OCI-M1 (cell line): ENCODE measurements around the gene UBASH3A.
A peak's percentile ranks its signal among the peaks of the same experiment; 100 is the strongest.

ENCODE experiments used
- DNase-seq: peaks from one replicate; lab custom pipeline; 2025; lab: John Stamatoyannopoulos, UW

The UBASH3A gene

DNA sequence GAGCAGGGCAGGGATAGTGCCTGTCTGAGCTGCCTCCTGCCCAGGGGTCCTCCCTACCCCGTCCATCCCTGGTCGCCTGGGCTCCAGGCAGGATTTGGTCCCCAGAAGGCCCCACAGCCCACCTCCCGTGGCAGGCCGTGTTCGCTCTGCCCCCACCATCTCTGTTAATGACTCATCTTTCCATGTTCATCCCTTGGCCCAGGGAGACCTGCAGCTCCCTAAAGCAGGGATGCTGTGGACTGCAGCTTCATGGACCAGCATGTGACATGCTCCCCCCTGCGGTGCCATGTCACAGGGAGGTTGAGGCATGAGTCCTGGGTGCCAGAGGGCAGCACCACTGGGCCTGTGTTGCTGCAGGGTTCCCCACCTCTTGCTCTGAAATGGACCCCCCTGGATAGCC lies 26.8 kb downstream of the UBASH3A start:
- no peak for DNase-seq

DNA sequence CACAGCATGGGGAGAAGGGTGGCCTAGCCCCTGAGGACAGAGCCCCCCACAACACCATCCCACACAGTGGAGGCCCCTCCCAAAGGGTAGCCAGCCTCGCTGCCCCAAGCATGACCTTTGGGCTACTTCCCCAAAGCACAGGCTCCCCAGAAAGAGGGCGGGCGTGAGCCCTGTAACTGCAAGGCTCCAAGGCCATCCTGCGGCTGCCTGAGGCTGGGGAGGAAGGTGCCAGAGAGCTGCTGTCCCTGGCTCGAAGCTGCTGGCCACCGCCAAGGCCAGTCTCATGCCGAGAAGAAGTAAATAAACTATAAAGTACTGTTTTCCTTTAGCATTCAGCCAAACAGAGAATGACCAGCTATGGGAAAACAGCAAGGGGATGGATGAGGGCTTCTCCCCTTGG lies 27.5 kb downstream of the UBASH3A start:
- no peak for DNase-seq

DNA sequence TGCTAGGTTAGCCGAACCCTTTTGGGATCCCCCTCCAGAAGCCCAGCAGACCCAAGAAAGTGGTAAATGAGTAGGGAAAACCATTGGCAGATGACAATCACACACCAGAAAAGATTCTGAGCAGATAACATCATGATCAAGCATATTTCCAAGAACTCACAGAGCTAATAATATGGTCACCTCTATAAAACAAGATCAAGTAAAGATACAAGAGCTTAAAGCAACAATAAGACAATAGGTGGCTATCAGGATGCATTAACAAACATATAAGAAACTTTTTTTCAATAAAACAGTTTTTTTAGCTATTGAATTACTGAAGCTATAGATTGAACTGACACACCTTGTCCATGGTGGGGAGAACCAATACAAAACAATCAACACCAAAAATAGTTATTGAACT lies 29.0 kb downstream of the UBASH3A start:
- DNase-seq: peak; percentile 42

DNA sequence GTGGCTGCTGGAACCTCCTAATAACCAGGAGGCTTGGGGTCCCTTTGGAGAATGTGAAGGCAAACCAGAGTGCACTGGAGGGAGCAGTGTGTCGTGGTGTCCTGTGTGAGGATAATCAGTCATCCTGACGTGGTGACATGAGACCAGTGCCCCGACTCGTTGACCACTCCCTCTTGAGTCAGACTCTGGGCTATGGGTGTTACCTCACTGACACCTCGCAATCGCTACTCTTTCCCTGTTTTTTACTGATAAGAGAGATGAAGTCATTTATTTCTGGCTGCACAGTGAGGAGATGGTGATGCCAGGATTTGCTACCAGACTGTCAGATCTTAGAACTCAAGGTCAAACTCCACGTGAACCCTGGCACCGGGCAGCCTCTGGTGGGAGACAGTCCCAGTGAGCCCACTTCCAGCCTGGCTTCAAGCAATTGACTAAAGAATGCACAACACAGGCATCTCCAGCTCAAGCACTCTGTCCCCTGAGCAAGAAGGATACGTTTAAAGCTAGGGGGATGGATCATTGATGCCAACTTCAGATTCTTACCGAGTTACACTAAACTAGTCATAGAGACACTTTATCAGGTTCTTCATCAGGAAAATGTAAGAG lies 30.3 kb downstream of the UBASH3A start:
- peak; percentile 93 for DNase-seq

DNA sequence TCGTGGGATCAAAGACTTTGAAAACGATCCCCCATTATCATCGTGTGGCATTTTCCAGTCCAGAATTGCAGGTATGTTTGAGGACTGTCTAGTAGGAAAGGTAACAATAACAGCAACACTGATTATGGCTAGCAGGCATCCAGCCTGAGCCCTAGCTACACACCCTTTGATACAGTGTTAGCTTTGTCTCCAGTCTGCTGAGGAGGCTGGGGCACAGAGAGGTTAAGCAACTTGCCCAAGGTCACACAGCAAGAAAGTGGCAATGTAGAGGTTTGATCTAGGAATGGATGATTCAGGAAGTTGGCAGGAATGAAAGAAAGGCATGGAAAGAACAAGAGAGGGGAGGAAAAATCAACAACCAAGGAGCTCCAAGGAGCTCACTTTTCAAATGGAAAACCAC lies 31.2 kb downstream of the UBASH3A start:
- DNase-seq: no peak

DNA sequence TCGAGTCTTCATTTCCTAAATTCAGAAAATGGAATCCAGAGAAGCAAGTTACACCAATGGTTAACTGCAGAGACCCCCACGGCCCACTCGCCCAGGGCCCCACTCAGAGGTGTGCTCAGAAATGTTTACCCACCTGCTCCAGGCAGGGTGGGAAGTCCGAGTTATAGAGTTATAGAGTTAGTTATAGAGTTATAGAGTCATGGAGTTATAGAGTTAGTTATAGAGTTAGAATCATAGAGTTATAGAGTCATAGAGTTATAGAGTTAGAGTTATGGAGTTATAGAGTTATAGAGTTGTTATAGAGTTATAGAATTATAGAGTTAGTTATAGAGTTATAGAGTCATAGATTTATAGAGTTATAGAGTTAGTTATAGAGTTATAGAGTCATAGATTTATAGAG lies 31.7 kb downstream of the UBASH3A start:
- DNase-seq: no peak

DNA sequence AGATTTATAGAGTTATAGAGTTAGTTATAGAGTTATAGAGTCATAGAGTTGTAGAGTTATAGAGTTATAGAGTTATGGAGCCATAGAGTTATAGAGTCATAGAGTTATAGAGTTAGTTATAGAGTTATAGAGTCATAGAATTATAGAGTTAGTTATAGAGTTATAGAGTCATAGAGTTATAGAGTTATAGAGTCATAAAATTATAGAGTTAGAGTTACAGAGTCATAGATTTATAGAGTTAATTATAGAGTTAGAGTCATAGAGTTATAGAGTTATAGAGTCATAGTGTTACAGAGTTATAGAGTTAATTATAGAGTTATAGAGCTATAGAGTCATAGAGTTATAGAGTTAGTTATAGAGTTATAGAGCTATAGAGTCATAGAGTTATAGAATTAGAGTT lies 32.1 kb downstream of the UBASH3A start:
- DNase-seq: no peak

DNA sequence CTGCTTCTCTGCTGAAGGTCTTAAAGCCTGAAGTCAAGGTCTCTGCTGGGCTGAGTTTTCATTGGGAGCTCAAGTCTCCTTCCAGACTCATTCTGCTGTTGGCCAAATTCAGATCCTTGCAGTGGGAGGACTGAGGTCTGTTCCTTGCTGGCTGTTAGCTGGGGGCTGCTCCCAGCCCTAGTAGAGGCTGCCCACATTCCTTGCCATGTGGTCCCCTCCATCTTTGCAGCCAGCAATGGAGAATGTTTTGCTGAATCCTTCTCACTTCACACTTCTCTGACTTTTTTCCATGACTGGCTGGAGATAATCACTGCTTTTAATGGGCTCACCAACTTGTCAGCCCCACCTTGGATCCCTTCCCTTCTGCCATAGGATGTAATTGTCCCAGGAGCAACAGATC lies 33.2 kb downstream of the UBASH3A start:
- DNase-seq: no peak

DNA sequence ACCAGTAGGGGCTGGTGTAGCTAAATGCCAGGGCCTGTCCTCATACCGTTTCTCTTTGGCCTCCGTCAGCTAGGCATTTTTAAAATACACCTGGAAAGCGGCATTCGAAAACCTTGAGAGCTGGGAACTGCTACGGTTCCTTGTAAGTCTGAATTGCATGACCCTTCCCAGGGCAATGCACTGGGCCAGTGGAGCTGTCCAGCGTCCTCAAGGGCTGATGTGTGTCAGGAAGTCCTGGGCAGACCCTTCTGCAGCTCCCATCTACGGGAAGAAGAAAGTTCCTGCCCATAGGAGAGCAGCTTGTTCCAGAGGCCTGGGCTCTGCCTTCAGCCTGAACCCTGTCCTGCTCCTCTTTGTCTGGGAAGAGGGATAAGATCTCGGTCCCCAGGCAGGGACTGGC lies 34.1 kb downstream of the UBASH3A start:
- DNase-seq: no peak

DNA sequence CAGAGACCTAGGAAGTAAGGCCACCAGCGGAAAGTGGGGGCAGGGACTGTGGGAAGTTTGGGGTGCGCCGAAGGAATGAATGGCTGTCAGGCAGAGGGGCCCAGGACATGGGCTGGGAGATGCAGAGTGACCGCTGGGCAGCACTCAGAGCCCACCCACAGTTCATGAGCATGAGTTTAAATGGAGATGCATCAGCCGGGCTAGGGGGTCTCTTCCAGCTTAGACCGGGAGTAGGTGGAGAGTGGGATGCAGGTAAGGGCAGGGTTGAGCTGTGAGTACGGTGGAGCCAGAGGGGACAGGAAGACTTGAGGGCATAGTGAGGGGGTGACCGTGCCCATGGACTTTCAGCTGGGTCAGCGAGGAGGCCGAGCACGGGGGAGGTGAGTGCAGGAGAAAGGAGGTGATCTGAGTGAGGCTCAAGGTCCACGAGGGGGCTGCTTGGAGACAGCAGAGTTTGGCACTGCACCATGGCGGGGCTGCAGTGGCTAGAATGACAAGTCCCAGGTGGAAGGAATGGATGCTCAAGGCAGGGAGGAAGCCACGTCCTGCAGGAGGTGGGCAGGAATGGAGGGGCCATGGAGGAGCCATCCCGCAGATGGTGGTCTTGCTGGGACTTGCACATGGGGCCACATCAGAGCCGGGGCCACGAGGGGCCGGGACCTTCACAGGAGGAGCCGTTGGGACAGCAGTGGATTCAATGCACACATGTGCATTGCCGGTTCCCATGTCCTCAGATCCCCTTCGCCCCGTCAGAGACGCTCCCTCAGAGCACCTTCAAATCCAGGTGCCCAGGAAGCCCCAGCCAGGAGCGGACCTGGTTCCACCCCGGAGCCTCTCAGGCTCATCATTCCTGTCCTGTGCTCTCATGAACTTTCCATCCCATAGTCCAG lies 34.9 kb downstream of the UBASH3A start:
- no peak for DNase-seq

DNA sequence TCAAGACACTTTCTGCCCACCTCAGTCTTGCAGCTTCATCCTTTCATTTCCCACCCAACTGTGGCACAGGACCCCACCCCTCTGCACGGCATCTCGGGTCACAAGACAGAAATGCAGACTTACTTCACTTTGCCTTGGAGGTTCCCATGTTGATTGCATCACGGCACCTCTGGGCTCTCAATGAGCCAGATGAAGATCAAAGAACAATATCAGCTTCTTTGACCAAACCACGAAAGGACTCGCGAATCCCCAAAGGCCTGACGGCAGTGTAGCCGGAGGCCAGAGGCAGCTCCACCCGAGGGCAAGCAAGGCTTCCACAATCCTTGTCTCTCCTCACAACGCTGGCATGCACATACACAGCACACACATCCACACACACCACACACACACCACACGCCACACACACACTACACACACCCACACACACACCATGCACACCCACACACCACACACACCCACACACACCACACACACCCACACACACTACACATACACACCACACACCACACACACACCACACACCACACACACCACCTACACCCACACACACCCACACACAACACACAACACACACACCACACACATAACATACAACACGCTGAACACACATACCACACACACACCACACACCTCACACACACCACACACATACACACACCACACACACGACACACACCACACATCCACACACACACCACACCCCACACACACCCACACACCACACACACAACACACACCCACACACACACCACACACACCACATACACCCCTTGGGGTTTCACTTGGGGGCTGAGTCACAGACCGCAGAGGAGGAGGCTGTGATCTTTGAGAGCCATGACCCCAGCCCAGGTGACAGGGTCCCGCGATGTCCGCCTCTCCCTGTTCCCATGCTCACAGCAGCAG lies 35.8 kb downstream of the UBASH3A start:
- DNase-seq: no peak

DNA sequence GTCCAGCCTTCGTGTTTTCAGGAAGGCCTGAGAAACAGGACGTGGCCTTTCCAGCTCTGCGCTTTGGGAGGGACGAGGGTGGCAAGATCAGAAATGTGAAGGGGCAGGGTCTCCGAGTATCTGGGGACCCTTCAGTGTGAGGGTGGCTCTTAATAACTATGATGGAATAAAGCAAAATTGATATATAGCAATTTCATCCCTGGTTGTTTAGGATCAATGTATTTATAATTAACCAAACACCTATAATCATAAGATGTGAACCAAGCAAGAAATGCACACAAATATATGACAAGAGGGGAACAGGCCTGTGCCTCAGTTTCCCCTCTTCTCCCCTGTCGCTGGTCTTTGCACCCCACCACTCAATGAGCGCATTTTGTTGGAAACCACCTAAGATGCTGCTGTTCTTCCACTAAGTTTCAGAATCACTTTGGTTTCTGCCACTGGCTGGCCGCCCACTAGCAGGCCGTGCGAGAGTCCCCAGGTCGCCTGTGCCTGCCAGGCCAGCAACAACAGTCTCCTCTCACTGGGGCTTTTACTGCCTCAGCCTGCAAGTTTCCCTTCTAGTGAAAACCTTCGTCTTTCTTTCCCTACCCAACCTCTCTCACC lies 36.6 kb downstream of the UBASH3A start:
- DNase-seq: no peak

DNA sequence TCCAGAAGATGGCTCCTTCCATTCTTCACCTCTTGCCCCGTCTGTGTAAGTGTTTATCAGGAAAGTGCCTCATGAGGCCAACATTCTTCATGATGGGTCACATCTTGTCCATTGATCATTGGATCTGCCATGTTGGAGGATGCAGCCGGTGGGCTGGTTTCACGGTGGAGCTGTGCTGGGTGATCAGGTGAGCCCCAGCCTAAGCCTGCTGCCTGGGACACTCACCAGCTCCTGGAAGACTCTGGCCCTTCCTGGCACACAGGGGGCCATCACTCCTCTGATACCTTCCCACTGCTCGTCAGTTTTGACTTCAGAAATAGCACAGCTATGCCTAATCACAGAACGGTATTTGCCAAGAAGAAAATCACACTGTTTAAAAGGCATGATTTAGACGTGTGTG lies 38.3 kb downstream of the UBASH3A start:
- no peak for DNase-seq

DNA sequence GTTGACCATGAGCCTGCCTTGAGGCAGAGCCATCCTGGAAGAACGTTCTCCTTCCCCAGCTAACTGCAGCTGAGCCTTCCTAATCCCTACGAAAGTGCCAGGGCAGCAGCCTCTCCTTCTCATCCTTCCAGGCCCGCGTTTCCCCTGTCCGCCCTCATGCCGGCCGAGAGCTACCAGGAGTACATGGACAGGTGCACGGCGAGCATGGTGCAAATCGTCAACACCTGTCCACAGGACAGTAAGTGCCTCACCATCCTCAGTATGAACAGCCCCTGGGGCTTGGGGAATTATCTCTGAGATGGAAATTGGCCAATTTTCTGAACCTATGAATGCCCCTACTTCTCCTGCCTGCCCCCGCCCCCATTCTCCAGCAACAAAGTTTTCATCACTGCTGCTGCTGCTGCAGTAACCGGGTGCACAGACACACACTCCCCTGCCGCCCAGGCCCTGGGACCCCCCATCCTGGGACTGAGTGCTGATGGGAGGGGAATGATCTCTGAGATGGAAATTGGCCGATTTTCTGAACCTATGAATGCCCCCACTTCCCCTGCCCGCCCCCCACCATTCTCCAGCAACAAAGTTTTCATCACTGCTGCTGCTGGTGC lies 39.6 kb downstream of the UBASH3A start:
- DNase-seq: no peak

DNA sequence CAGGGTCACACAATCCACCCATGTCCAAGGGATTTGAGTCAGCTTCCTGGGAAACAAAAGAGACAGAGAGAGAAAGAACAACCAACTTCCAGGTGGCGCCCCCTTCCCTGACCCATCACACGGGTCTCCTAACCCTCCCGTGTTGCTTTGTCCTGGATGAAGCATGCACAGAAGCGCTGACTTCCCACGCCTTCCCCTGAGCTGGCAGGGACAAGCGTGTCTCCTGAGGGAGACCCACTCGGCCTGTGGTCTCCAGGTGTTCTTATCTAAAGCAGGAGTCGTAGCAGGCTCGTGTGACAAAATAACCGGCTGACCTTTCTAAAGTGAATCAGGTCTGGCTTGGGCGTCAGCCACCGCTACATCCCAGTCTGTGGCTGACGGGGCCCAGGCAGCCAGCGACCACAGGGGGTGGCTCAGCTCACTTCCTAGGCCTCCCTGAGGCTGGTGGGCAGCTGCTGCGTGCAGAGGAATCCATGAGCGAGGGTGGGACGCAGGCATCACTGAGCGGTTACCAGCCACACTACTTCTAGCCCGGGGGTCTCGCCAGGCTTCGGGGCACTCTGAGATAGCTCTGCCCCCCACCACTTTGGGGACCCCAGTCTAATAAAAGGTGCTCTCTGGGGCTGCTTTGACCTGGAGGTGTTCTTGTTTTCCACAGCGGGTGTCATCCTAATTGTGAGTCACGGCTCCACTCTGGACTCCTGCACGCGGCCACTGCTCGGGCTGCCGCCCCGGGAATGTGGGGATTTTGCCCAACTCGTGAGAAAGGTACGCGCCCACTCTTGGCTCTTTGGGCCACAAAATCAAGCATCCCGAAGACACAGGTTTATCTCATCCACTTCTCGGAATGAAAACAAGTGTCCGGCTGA lies 40.4 kb downstream of the UBASH3A start:
- DNase-seq: no peak

DNA sequence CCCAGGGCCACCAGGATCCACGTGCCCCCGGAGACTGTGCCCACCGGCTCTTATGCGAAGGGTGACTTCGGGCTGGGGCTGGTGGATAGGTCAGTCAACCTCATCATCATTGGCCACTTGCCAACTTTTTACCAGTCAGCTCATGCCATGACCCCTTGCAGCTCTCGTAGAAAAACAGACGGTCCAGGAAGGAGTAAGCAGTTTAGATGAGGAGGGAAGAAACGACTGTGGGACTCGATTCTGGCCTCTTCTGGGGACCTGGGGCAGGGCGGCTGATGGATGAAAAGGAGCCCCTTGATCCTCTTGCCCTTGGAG lies 41.0 kb downstream of the UBASH3A start:
- no peak for DNase-seq

DNA sequence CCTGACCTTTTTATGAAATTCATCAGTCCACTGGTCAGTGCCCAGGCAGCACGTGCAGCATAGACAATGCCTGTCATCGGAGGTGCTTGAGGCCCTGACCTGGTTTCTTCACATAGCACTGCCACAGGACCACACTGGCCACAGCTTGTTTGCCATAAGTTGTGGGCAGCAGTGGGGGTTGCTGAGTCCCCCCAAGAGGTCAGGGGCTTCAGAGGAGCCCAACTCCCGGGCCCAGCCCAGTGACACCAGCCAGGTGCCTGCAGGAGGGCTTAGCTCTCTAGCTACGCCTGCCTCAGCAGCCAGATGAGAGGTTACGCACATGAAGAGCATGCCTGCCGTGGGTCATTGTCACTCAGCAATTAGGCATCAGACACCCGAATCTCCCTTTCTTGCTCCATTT lies 41.6 kb downstream of the UBASH3A start:
- DNase-seq: no peak

DNA sequence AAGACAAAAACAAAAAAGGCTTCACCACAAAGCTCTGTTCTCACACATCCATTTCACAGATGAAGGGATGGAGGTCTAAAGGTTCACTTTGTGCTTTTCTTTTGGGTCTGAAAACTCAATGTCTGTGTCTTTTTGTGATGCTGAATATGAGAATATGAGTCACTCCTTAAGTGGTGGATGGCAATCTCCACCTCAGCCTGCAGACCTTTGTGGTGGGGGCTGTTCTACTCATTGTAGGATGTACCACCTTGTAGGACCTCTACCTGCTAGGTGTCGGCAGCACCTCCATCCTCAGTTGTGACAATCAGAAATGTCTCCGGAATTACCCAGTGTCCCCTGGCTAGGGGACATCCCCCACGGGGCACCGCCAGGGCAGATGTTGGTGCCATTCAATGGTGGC lies 42.8 kb downstream of the UBASH3A start:
- no peak for DNase-seq

DNA sequence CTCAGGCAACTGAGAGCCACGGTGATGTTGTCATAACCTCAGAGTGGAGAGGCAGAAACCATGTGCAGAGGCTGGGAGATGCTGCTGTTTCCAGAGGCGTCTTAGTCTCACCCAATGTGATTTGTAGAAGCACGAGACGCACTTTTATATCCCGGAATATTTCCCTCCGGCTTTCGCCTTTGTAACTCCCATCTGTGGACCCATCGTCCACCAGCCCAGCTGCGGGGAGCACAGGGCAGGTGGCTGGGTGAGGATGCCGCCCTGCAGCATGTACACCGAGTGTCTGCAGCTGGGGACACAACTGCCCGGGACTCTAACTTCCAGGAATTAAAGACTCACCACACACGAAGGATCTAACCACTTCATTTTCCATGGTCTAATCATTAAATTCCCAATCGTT lies 43.5 kb downstream of the UBASH3A start:
- DNase-seq: no peak

DNA sequence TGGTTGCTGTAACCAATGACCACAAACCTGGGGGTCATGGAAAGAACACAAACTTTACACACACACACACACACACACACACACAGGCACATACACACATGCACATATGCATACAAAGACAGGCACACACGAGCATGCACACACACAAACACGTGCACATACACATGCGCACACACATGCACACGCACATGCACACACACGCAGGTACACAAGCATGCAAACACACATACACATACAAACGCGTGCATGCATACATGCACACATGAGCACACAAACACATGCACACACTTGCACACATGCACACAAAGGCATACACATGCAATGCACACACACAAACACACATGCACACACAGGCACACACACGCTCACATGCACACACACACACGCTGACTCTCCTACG lies 44.0 kb downstream of the UBASH3A start:
- no peak for DNase-seq

DNA sequence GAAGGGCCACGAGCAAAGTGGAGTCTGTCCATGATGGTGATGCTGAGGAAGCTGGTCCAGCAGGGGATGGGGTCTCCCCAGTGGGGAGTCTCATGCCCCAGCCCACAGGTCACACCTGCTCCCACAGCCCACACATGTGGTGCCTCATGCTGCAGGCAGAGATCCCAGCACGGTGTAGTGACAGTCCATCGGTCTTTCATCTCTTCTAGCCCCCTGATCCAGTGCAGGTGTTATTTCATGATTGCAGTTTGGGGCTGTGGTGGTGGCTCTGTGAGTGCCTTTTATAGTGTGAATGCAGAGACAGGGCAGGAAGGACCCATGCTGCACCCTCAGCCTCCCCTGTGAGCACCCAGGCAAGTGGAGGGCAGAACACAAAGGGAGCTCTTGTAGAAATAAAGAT lies 45.0 kb downstream of the UBASH3A start:
- no peak for DNase-seq
